OCI-LY7 (cell line): ENCODE measurements around the gene UGT1A3. TPM values are rescaled to one million over a fixed set of nuclear protein-coding genes. Genes with fewer than 3 reads are reported as not detected.

Experiments used
- BruUV-seq: library from RNA; stranded (reverse); fragments of 400-500 nt; replicated peaks from 2 replicates; lab custom pipeline; 2021; lab: Mats Ljungman, UMichigan
- CTCF ChIA-PET: fragments of 300-600 bp; sonication (Branson Sonifier 250); formaldehyde crosslinking; loops from one replicate; lab custom pipeline; 2022; ENCODE audit warnings: antibody characterized with exemption; ENCODE audit not compliant: unreplicated experiment; lab: Charles Lee
- POLR2A ChIA-PET: fragments of 300-600 bp; sonication (Branson Sonifier 250); formaldehyde crosslinking; loops from one replicate; lab custom pipeline; 2022; ENCODE audit warnings: antibody characterized with exemption; lab: Charles Lee
- DNase-seq: peaks from one replicate; pipeline ENCODE4 v3.0.0-alpha.2; 2015; ENCODE audit warnings: low spot score
- H2AFZ ChIP-seq: fragments of 200-600 bp; sonication (generic), shearing (Covaris generic); 2 replicates; pipeline ENCODE4 v1.6.1; 2014; ENCODE audit warnings: mild to moderate bottlenecking, antibody characterized with exemption, low read length, moderate library complexity
- H3K27ac ChIP-seq: fragments of 200-600 bp; sonication (generic); 2 replicates; pipeline ENCODE4 v1.5.1; 2014; ENCODE audit warnings: mixed run types, low read depth, mild to moderate bottlenecking, moderate library complexity, low read length, inconsistent platforms; ENCODE audit not compliant: poor library complexity, severe bottlenecking
- H3K36me3 ChIP-seq: fragments of 200-600 bp; sonication (generic); 2 replicates; pipeline ENCODE4 v1.6.1; 2014; ENCODE audit warnings: mild to moderate bottlenecking, antibody characterized with exemption, low read length, moderate library complexity, mixed read lengths; ENCODE audit not compliant: insufficient read depth
- H3K4me1 ChIP-seq: fragments of 200-600 bp; sonication (generic); 2 replicates; pipeline ENCODE4 v1.5.1; 2014; ENCODE audit warnings: mild to moderate bottlenecking, low read length; ENCODE audit not compliant: insufficient read depth, poor library complexity, severe bottlenecking
- H3K4me2 ChIP-seq: fragments of 200-600 bp; sonication (generic); 2 replicates; pipeline ENCODE4 v1.6.1; 2014; ENCODE audit warnings: mild to moderate bottlenecking, low read length
- H3K4me3 ChIP-seq: fragments of 200-600 bp; sonication (generic); 2 replicates; pipeline ENCODE4 v1.5.1; 2014; ENCODE audit warnings: mild to moderate bottlenecking, low read depth, low read length; ENCODE audit not compliant: poor library complexity, severe bottlenecking
- H3K79me2 ChIP-seq: fragments of 200-600 bp; sonication (generic); 2 replicates; pipeline ENCODE4 v1.6.1; 2016; ENCODE audit warnings: low read depth, mild to moderate bottlenecking, low read length, moderate library complexity, mixed read lengths; ENCODE audit not compliant: insufficient read depth
- H3K9me2 ChIP-seq: fragments of 200-600 bp; sonication (generic); 2 replicates; pipeline ENCODE4 v1.6.1; 2016; ENCODE audit warnings: mild to moderate bottlenecking, low read length, mixed read lengths; ENCODE audit not compliant: insufficient read depth
- H3K9me3 ChIP-seq: fragments of 200-600 bp; sonication (generic); 2 replicates; pipeline ENCODE4 v1.6.1; 2014; ENCODE audit warnings: mild to moderate bottlenecking, mixed run types, low read length, mixed read lengths
- H4K20me1 ChIP-seq: fragments of 200-600 bp; sonication (generic); 2 replicates; pipeline ENCODE4 v1.6.1; 2014; ENCODE audit warnings: mild to moderate bottlenecking, antibody characterized with exemption, low read length, moderate library complexity, mixed read lengths; ENCODE audit not compliant: insufficient read depth
- EZH2phosphoT487 ChIP-seq: fragments of 200-600 bp; sonication (generic); IDR thresholded peaks from 2 replicates; pipeline ENCODE4 v1.6.1; 2018; ENCODE audit warnings: low read depth, borderline replicate concordance, mild to moderate bottlenecking, mixed run types, antibody characterized with exemption, low read length, moderate library complexity, mixed read lengths
- intact Hi-C: fragments of 100-400 bp; cut with micrococcal nuclease; formaldehyde crosslinking; loops from one replicate; pipeline ENCODE4 v1.10.0; 2022; ENCODE audit not compliant: unreplicated experiment
- total RNA-seq, 2 experiments: library from RNA; depleted of rRNA in 1 of 2; stranded (reverse); fragments of >200 nt in 1 of 2; shearing (Covaris generic) in 1 of 2; gene quantifications; 2 replicates each; pipeline ENCODE4 v1.2.3, GENCODE V29; 2014 to 2022
- TF ChIP-seq, protein P1 (sequence below): fragments of 200-600 bp; sonication (generic); conservative IDR thresholded peaks from 2 replicates; pipeline ENCODE4 v1.5.1; 2014; ENCODE audit warnings: mild to moderate bottlenecking, antibody characterized with exemption, low read length, moderate library complexity, mixed read lengths

UGT1A3 gene
- total RNA-seq, 2 experiments from 2014 or later: not detected

DNA sequence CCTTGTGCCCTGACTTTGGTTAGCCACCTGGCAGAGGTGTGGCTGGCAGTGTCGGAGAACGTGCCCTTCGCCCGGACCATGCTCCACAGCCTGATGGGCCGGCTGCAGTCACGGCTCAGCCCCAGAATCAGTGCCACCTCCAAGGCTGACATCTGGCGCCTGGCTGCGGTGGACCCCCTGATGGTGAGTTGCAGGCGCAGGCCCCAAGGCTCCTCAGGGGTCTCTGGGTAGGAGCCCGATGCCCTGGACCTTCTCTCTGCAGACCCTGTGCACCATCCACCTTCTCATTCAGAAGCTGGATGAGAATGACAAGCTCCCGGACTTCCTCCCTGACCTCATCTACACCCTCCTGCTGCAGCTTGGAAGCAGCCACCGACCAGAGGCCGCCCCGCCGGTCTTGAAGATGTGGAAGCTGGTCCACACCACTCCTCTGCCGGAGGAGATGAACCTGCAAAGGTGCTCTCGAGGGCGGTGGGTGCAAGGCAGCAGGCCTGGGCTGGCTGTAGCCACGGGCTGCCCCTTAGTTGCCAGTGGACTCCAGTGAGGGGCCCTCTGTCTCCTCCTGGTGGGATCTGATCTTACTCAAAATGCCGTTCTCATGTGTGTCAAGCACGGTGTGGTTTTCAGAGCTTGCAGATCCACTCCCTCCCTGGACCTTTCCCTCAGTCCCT, 93.4 kb downstream of the UGT1A3 start:
- Histone ChIP-seq H3K9me2 (no peaks in the 10 kb centered on the region), H4K20me1 (no peaks in the 10 kb centered on the region), H3K79me2 (no peaks in the 10 kb centered on the region), H2AFZ (no peak overlapping the region), H3K4me1 (no peaks in the 10 kb centered on the region), H3K4me2 (no peak overlapping the region), H3K27ac (no peak overlapping the region), H3K4me3 (no peak overlapping the region), H3K36me3 (no peaks in the 10 kb centered on the region), H3K9me3 (no peaks in the 10 kb centered on the region)
- POLR2A ChIA-PET: no interaction called here
- DNase-seq: no peak
- intact Hi-C loops: no loop called here
- BruUV-seq: no TSS peak
- CTCF ChIA-PET: no interaction called here
- TF ChIP-seq, protein P1, sequence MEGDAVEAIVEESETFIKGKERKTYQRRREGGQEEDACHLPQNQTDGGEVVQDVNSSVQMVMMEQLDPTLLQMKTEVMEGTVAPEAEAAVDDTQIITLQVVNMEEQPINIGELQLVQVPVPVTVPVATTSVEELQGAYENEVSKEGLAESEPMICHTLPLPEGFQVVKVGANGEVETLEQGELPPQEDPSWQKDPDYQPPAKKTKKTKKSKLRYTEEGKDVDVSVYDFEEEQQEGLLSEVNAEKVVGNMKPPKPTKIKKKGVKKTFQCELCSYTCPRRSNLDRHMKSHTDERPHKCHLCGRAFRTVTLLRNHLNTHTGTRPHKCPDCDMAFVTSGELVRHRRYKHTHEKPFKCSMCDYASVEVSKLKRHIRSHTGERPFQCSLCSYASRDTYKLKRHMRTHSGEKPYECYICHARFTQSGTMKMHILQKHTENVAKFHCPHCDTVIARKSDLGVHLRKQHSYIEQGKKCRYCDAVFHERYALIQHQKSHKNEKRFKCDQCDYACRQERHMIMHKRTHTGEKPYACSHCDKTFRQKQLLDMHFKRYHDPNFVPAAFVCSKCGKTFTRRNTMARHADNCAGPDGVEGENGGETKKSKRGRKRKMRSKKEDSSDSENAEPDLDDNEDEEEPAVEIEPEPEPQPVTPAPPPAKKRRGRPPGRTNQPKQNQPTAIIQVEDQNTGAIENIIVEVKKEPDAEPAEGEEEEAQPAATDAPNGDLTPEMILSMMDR: no peak
- TF ChIP-seq EZH2phosphoT487: no peak

Other genes with a start within 250 kb of the UGT1A3 start
- 1.2 and 1.7 TPM in 2 replicates for gene USP40, start 162.3 kb upstream of the UGT1A3 start, total RNA-seq (2014; rRNA removed; shearing (Covaris generic))
- 0.51 and 1.7 TPM in 2 replicates for gene USP40, start 162.3 kb upstream of the UGT1A3 start, total RNA-seq (2022)
- gene UGT1A8, start 111.4 kb upstream of the UGT1A3 start, total RNA-seq (2014; rRNA removed; shearing (Covaris generic)): not detected in 2 replicates
- not detected in 2 replicates for gene UGT1A8, start 111.4 kb upstream of the UGT1A3 start, total RNA-seq (2022)
- gene UGT1A10, start 92.6 kb upstream of the UGT1A3 start, total RNA-seq (2014; rRNA removed; shearing (Covaris generic)): not detected in 2 replicates
- not detected in 2 replicates for gene UGT1A10, start 92.6 kb upstream of the UGT1A3 start, total RNA-seq (2022)
- gene UGT1A9, start 57.1 kb upstream of the UGT1A3 start, total RNA-seq (2014; rRNA removed; shearing (Covaris generic)): not detected in 2 replicates
- not detected in 2 replicates for gene UGT1A9, start 57.1 kb upstream of the UGT1A3 start, total RNA-seq (2022)
- gene UGT1A7, start 47.1 kb upstream of the UGT1A3 start, total RNA-seq (2014; rRNA removed; shearing (Covaris generic)): not detected in 2 replicates
- not detected in 2 replicates for gene UGT1A7, start 47.1 kb upstream of the UGT1A3 start, total RNA-seq (2022)
- gene UGT1A6, start 36.2 kb upstream of the UGT1A3 start, total RNA-seq (2014; rRNA removed; shearing (Covaris generic)): not detected in 2 replicates
- not detected in 2 replicates for gene UGT1A6, start 36.2 kb upstream of the UGT1A3 start, total RNA-seq (2022)
- not detected in 2 replicates for gene UGT1A5, start 16.1 kb upstream of the UGT1A3 start, total RNA-seq (2014; rRNA removed; shearing (Covaris generic))
- not detected in 2 replicates for gene UGT1A5, start 16.1 kb upstream of the UGT1A3 start, total RNA-seq (2022)
- not detected in 2 replicates for gene UGT1A4, start 10.3 kb upstream of the UGT1A3 start, total RNA-seq (2014; rRNA removed; shearing (Covaris generic))
- gene UGT1A4, start 10.3 kb upstream of the UGT1A3 start, total RNA-seq (2022): not detected in 2 replicates
- not detected in 2 replicates for gene UGT1A1, start 31.2 kb downstream of the UGT1A3 start, total RNA-seq (2014; rRNA removed; shearing (Covaris generic))
- gene UGT1A1, start 31.2 kb downstream of the UGT1A3 start, total RNA-seq (2022): not detected in 2 replicates
- gene MROH2A, start 49.3 kb downstream of the UGT1A3 start, total RNA-seq (2014; rRNA removed; shearing (Covaris generic)): not detected in 2 replicates
- not detected in 2 replicates for gene MROH2A, start 49.3 kb downstream of the UGT1A3 start, total RNA-seq (2022)
- gene HJURP, start 125.5 kb downstream of the UGT1A3 start, total RNA-seq (2014; rRNA removed; shearing (Covaris generic)): 79.9 and 94.3 TPM in 2 replicates
- gene HJURP, start 125.5 kb downstream of the UGT1A3 start, total RNA-seq (2022): 122 and 135 TPM in 2 replicates
- not detected in 2 replicates for gene TRPM8, start 188.3 kb downstream of the UGT1A3 start, total RNA-seq (2014; rRNA removed; shearing (Covaris generic))
- gene TRPM8, start 188.3 kb downstream of the UGT1A3 start, total RNA-seq (2022): not detected in 2 replicates